GM19239 (cell line): ENCODE measurements around the gene GPR78.
"Not testable (repeated sequence)": the region's sequence is repeated elsewhere in the genome, so short reads cannot be mapped to it uniquely, and the experiment has no call there.

Experiments used
- DNase-seq: peaks from one replicate; pipeline ENCODE4 v3.0.0; 2011; ENCODE audit warnings: low spot score; ENCODE audit not compliant: insufficient read length
- FAIRE-seq: peaks from 2 replicates; lab custom pipeline; 2011; peaks lifted over from hg19 to GRCh38; lab: Jason Lieb, UNC

GPR78 gene

GRCh38 chr4:8609824-8610350 is 29.7 kb downstream of the GPR78 start:
- no peak for DNase-seq
- FAIRE-seq = no peak

GRCh38 chr4:8610858-8611616 is 30.8 kb downstream of the GPR78 start:
- DNase-seq (no peak), FAIRE-seq (no peak)

- DNase-seq = no peak
- no peak for FAIRE-seq
Observed at GRCh38 chr4:8612646-8613045, 32.5 kb downstream of the GPR78 start.

GRCh38 chr4:8613421-8614364 is 33.5 kb downstream of the GPR78 start:
- FAIRE-seq = no peak
- no peak for DNase-seq

- DNase-seq = no peak
- FAIRE-seq = no peak
Observed at GRCh38 chr4:8614365-8615193, 34.4 kb downstream of the GPR78 start.

GRCh38 chr4:8615366-8615765 is 35.2 kb downstream of the GPR78 start:
- FAIRE-seq (no peak), DNase-seq (no peak)

- DNase-seq (no peak), FAIRE-seq (no peak)
Observed at GRCh38 chr4:8615921-8616787, 36.0 kb downstream of the GPR78 start.

- DNase-seq = no peak
Observed at GRCh38 chr4:8616831-8617230, 36.6 kb downstream of the GPR78 start.

GRCh38 chr4:8617486-8618040 is 37.4 kb downstream of the GPR78 start:
- FAIRE-seq (no peak), DNase-seq (no peak)

More at GRCh38 chr4:8616831-8617230, 36.6 kb downstream of the GPR78 start:
- no peak for FAIRE-seq

GRCh38 chr4:8618421-8618820 is 38.2 kb downstream of the GPR78 start:
- no peak for FAIRE-seq

GRCh38 chr4:8618961-8619720 is 38.9 kb downstream of the GPR78 start:
- DNase-seq (no peak), FAIRE-seq (no peak)

More at GRCh38 chr4:8618421-8618820, 38.2 kb downstream of the GPR78 start:
- no peak for DNase-seq

- not testable (repeated sequence) for FAIRE-seq, DNase-seq
Observed at GRCh38 chr4:8621135-8621534, 40.9 kb downstream of the GPR78 start.

GRCh38 chr4:8624601-8625272 is 44.5 kb downstream of the GPR78 start:
- not testable (repeated sequence) for FAIRE-seq, DNase-seq

- FAIRE-seq = not testable (repeated sequence)
Observed at GRCh38 chr4:8630240-8630905, 50.2 kb downstream of the GPR78 start.

GRCh38 chr4:8631896-8632295 is 51.7 kb downstream of the GPR78 start:
- DNase-seq, FAIRE-seq: not testable (repeated sequence)

More at GRCh38 chr4:8630240-8630905, 50.2 kb downstream of the GPR78 start:
- DNase-seq = not testable (repeated sequence)

- not testable (repeated sequence) for DNase-seq, FAIRE-seq
Observed at GRCh38 chr4:8634773-8635172, 54.6 kb downstream of the GPR78 start.
